CD4-positive, alpha-beta T cell treated with Interferon alpha-2 for 1 hour (primary cell): Measurements from ENCODE around the gene PRDM1.

Source experiments
- DNase-seq, 2 donors: peaks; one replicate each; pipeline ENCODE4 v3.0.0-alpha.2; 2020 to 2022

PRDM1 gene

GRCh38 chr6:106072501-106073090, 13.5 kb upstream of the PRDM1 start:
- no peak for DNase-seq

GRCh38 chr6:106074146-106074545, 12.0 kb upstream of the PRDM1 start:
- DNase-seq = no peak

GRCh38 chr6:106076139-106076538, 10.0 kb upstream of the PRDM1 start:
- no peak for DNase-seq

- no peak for DNase-seq
These were observed 9.0 kb upstream of the PRDM1 start for GRCh38 chr6:106077170-106077569.

- no peak for DNase-seq
These were observed 8.3 kb upstream of the PRDM1 start for GRCh38 chr6:106077881-106078280.

- no peak for DNase-seq
These were observed 6.0 kb upstream of the PRDM1 start for GRCh38 chr6:106079961-106080762.

- DNase-seq = no peak
These were observed 5.4 kb upstream of the PRDM1 start for GRCh38 chr6:106080763-106081095.

- DNase-seq = no peak
These were observed 4.4 kb upstream of the PRDM1 start for GRCh38 chr6:106081715-106082114.

- DNase-seq = no peak
These were observed 3.3 kb upstream of the PRDM1 start for GRCh38 chr6:106082735-106083398.

- no peak for DNase-seq
These were observed 2.5 kb upstream of the PRDM1 start for GRCh38 chr6:106083618-106084017.

GRCh38 chr6:106084106-106084988, 1.8 kb upstream of the PRDM1 start:
- peak in 1 of 2 donors; percentile 39 for DNase-seq

GRCh38 chr6:106084989-106085691, 996 bp upstream of the PRDM1 start:
- no peak for DNase-seq

GRCh38 chr6:106085692-106085983, 498 bp upstream of the PRDM1 start:
- DNase-seq = no peak

- DNase-seq = no peak
These were observed 659 bp downstream of the PRDM1 start for GRCh38 chr6:106086814-106087175.

GRCh38 chr6:106087548-106088325, 1.6 kb downstream of the PRDM1 start:
- no peak for DNase-seq

- peak in 1 of 2 donors; percentile 61 for DNase-seq
These were observed 3.9 kb downstream of the PRDM1 start for GRCh38 chr6:106090001-106090400.

- peak in 1 of 2 donors; percentile 6 for DNase-seq
These were observed 6.1 kb downstream of the PRDM1 start for GRCh38 chr6:106092279-106092678.

GRCh38 chr6:106094261-106094963, 8.3 kb downstream of the PRDM1 start:
- DNase-seq = peak in 1 of 2 donors; percentile 71

- DNase-seq = no peak
These were observed 8.8 kb downstream of the PRDM1 start for GRCh38 chr6:106094964-106095335.

GRCh38 chr6:106097411-106098231, 11.5 kb downstream of the PRDM1 start:
- DNase-seq = peak; percentile 84 to 93
